A673 (cell line): ENCODE measurements around the gene SNRPD2. TPM values are rescaled to one million over a fixed set of nuclear protein-coding genes. Genes with fewer than 3 reads are reported as not detected.

ENCODE experiments used
- BruUV-seq: library from RNA; stranded (reverse); fragments of 400-500 nt; replicated peaks from 2 replicates; lab custom pipeline; 2021; lab: Mats Ljungman, UMichigan
- CTCF ChIA-PET: fragments of 300-600 bp; sonication (Branson Sonifier 250); formaldehyde crosslinking; loops from one replicate; lab custom pipeline; 2022; ENCODE audit warnings: antibody characterized with exemption; lab: Charles Lee
- POLR2A ChIA-PET: fragments of 300-600 bp; sonication (Branson Sonifier 250); formaldehyde crosslinking; loops from one replicate; lab custom pipeline; 2022; ENCODE audit warnings: antibody characterized with exemption; ENCODE audit not compliant: low non-redundant PET; lab: Charles Lee
- DNase-seq: peaks from one replicate; pipeline ENCODE4 v3.0.0-alpha.2; 2015; ENCODE audit warnings: low spot score
- H3K27ac ChIP-seq: fragments of 200-600 bp; sonication (generic); 2 replicates; pipeline ENCODE4 v1.5.1; 2016; ENCODE audit warnings: mixed run types, low read depth, mild to moderate bottlenecking, mixed read lengths, antibody characterized with exemption, low read length; ENCODE audit not compliant: poor library complexity, severe bottlenecking
- H3K27me3 ChIP-seq: fragments of 200-600 bp; sonication (generic); replicated peaks from 2 replicates; pipeline ENCODE4 v1.6.1; 2017; ENCODE audit warnings: mixed run types, low read depth, mild to moderate bottlenecking, mixed read lengths, antibody characterized with exemption, low read length; ENCODE audit not compliant: insufficient read depth, poor library complexity
- H3K36me3 ChIP-seq: fragments of 200-600 bp; sonication (generic); 2 replicates; pipeline ENCODE4 v1.6.1; 2016; ENCODE audit warnings: mixed run types, mild to moderate bottlenecking, mixed read lengths, antibody characterized with exemption, low read length; ENCODE audit not compliant: insufficient read depth, poor library complexity, severe bottlenecking
- H3K4me1 ChIP-seq: fragments of 200-600 bp; sonication (generic); 2 replicates; pipeline ENCODE4 v1.6.1; 2017; ENCODE audit warnings: mixed run types, mild to moderate bottlenecking, mixed read lengths, antibody characterized with exemption, low read length; ENCODE audit not compliant: insufficient read depth, poor library complexity, severe bottlenecking
- H3K4me3 ChIP-seq: fragments of 200-600 bp; sonication (generic); 2 replicates; pipeline ENCODE4 v1.5.1; 2016; ENCODE audit warnings: low read depth, mixed run types, mild to moderate bottlenecking, mixed read lengths, low read length; ENCODE audit not compliant: poor library complexity, severe bottlenecking
- H3K9me3 ChIP-seq: fragments of 200-600 bp; sonication (generic); 2 replicates; pipeline ENCODE4 v1.6.1; 2016; ENCODE audit warnings: mixed run types, low read depth, mild to moderate bottlenecking, mixed read lengths, antibody characterized with exemption, low read length; ENCODE audit not compliant: poor library complexity, severe bottlenecking
- CTCF ChIP-seq: fragments of 300-800, 200-600 bp; sonication (generic); conservative IDR thresholded peaks from 2 replicates; pipeline ENCODE4 v1.5.1; 2017; ENCODE audit warnings: low read depth, mild to moderate bottlenecking, antibody characterized with exemption, low read length, moderate library complexity, mixed read lengths
- EZH2 ChIP-seq: fragments of 200-600 bp; sonication (generic); IDR thresholded peaks from 2 replicates; pipeline ENCODE4 v1.6.1; 2017; ENCODE audit warnings: borderline replicate concordance, low read depth, mild to moderate bottlenecking, mixed read lengths, antibody characterized with exemption, low read length; ENCODE audit not compliant: poor library complexity, severe bottlenecking
- intact Hi-C: fragments of 100-400 bp; cut with micrococcal nuclease; formaldehyde crosslinking; loops from one replicate; pipeline ENCODE4 v1.10.0; 2022; ENCODE audit not compliant: unreplicated experiment
- total RNA-seq: library from RNA; stranded (reverse); gene quantifications from 2 replicates; pipeline ENCODE4 v1.2.3, GENCODE V29; 2021

Gene SNRPD2
- total RNA-seq, 1 experiment from 2014 or later, result 597 TPM

- ChIA-PET POLR2A (interaction anchor here (0.5 to 0.7 kb wide), 3 partner anchors 24 to 1629 kb away, joined by 3 to 5 read pairs (median 3); no protein-coding TSS in a partner anchor), CTCF (interaction anchor here (0.6 to 1.1 kb wide), 4 partner anchors 13 to 772 kb away, joined by 3 to 6 read pairs (median 5); partner anchors contain the start of genes QPCTL and SNRPD2)
- BruUV-seq, result no TSS peak
Measured at GRCh38 chr19:45677351-45678230, 14.2 kb downstream of the SNRPD2 start.

GRCh38 chr19:45676851-45677263, 14.9 kb downstream of the SNRPD2 start:
- H3K36me3 ChIP-seq, result no peaks in the 10 kb centered on the region

More at GRCh38 chr19:45677351-45678230, 14.2 kb downstream of the SNRPD2 start:
- peaks cover 10% of the 10 kb centered on the region for H3K4me1 ChIP-seq
- peak overlapping the region; percentile 42 for H3K4me3 ChIP-seq
- no peaks in the 10 kb centered on the region for H3K9me3 ChIP-seq
- intact Hi-C loops, result no loop called here
- peak; percentile 97 for DNase-seq
- TF ChIP-seq EZH2, result no peak
- TF ChIP-seq CTCF, result no peak
- H3K27me3 ChIP-seq, result no peaks in the 10 kb centered on the region
- no peaks in the 10 kb centered on the region for H3K36me3 ChIP-seq
- H3K27ac ChIP-seq, result no peak overlapping the region

GRCh38 chr19:45674946-45675345, 16.8 kb downstream of the SNRPD2 start:
- Histone ChIP-seq H3K36me3 (no peaks in the 10 kb centered on the region), H3K4me1 (peaks cover 7% of the 10 kb centered on the region), H3K27me3 (no peaks in the 10 kb centered on the region), H3K27ac (no peak overlapping the region), H3K9me3 (no peaks in the 10 kb centered on the region), H3K4me3 (no peak overlapping the region)
- POLR2A ChIA-PET, result no interaction called here
- no TSS peak for BruUV-seq
- no peak for DNase-seq
- CTCF ChIA-PET, result no interaction called here
- intact Hi-C loops, result no loop called here
- TF ChIP-seq CTCF, result no peak

More at GRCh38 chr19:45676851-45677263, 14.9 kb downstream of the SNRPD2 start:
- Histone ChIP-seq H3K27me3 (no peaks in the 10 kb centered on the region), H3K27ac (no peak overlapping the region), H3K9me3 (no peaks in the 10 kb centered on the region), H3K4me3 (peak overlapping the region; percentile 42), H3K4me1 (peaks cover 7% of the 10 kb centered on the region)
- no TSS peak for BruUV-seq
- CTCF ChIA-PET, result interaction anchor here (1.1 kb wide), 1 partner anchor 16 kb away, joined by 6 read pairs; the partner anchor contains the start of genes QPCTL and SNRPD2
- POLR2A ChIA-PET, result no interaction called here
- DNase-seq, result no peak
- TF ChIP-seq CTCF (no peak), EZH2 (no peak)
- intact Hi-C loops, result no loop called here
